Activated B cell treated with CpG ODN at 0.5 μM for 24 hours (primary cell): ENCODE results near the gene DNAH17. TPM values are rescaled to one million over a fixed set of nuclear protein-coding genes. Genes with fewer than 3 reads are reported as not detected.

ENCODE experiments used
- ATAC-seq: fragments of 200-7000 bp; cut with Tn5 transposase; one replicate; pipeline ENCODE4 v1.10.0; 2021; ENCODE audit warnings: low read depth, mild to moderate bottlenecking, moderate library complexity
- CTCF ChIA-PET: fragments of 350-600 bp; sonication (Branson Sonifier 250); formaldehyde crosslinking; loops from one replicate; lab custom pipeline; 2021; ENCODE audit warnings: antibody characterized with exemption; lab: Charles Lee
- POLR2A ChIA-PET: fragments of 350-600 bp; sonication (Branson Sonifier 250); formaldehyde crosslinking; loops from one replicate; lab custom pipeline; 2021; ENCODE audit warnings: antibody characterized with exemption; lab: Charles Lee
- DNase-seq: peaks from one replicate; pipeline ENCODE4 v3.0.0; 2022
- H3K27ac Mint-ChIP-seq: one replicate; pipeline ENCODE4 v1.8.0; 2020; ENCODE audit warnings: mixed read lengths
- H3K27me3 Mint-ChIP-seq: one replicate; pipeline ENCODE4 v1.8.0; 2021; ENCODE audit warnings: mixed read lengths
- H3K36me3 Mint-ChIP-seq: one replicate; pipeline ENCODE4 v1.8.0; 2021; ENCODE audit warnings: low read depth, mixed read lengths
- H3K4me1 Mint-ChIP-seq: one replicate; pipeline ENCODE4 v1.8.0; 2021; ENCODE audit warnings: mixed read lengths
- H3K4me3 Mint-ChIP-seq: one replicate; pipeline ENCODE4 v1.8.0; 2020; ENCODE audit warnings: mild to moderate bottlenecking, mixed read lengths
- H3K9me3 Mint-ChIP-seq: one replicate; pipeline ENCODE4 v1.8.0; 2020; ENCODE audit warnings: mixed read lengths
- intact Hi-C: fragments of 100-400 bp; cut with micrococcal nuclease; formaldehyde crosslinking; loops from one replicate; pipeline ENCODE4 v1.15.1; 2024
- total RNA-seq: library from RNA; stranded (reverse); gene quantifications from 2 replicates; pipeline ENCODE4 v1.2.3, GENCODE V29; 2022
- TF ChIP-seq, protein P1 (sequence below): fragments of 200-600 bp; IDR thresholded peaks from one replicate; pipeline ENCODE4 v1.8.0; 2022; ENCODE audit warnings: antibody characterized with exemption, mild to moderate bottlenecking

DNAH17 gene
- total RNA-seq, 1 donor from 2014 or later: 0.13 TPM

DNA sequence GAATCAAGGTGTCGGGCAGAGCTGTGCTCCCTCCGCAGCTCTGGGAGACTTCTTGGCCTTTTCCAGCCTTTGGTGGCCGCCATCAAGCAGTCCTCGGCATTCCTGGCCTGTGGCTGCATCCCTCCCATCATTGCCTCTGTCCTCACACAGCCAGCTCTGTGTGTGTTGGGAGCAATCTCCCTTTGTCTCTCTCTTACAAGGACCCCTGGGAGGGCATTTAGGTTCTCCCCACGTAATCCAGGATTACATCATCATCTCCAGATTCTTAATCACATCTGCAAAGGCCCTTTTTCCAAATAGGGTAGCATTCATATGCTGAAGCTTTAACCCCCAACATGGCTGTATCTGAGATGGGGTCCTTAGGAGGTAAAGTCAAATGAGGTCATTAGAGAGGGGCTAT lies 4.1 kb upstream of the DNAH17 start:
- ChIA-PET CTCF (no interaction called here), POLR2A (no interaction called here)
- Mint-ChIP-seq H3K9me3 (no peaks in the 10 kb centered on the region), H3K4me3 (no peak overlapping the region), H3K27me3 (peaks cover 6% of the 10 kb centered on the region), H3K36me3 (no peaks in the 10 kb centered on the region), H3K4me1 (peaks cover 6% of the 10 kb centered on the region), H3K27ac (no peak overlapping the region)
- DNase-seq (no peak), ATAC-seq (no peak)
- intact Hi-C loops: no loop called here
- TF ChIP-seq, protein P1, sequence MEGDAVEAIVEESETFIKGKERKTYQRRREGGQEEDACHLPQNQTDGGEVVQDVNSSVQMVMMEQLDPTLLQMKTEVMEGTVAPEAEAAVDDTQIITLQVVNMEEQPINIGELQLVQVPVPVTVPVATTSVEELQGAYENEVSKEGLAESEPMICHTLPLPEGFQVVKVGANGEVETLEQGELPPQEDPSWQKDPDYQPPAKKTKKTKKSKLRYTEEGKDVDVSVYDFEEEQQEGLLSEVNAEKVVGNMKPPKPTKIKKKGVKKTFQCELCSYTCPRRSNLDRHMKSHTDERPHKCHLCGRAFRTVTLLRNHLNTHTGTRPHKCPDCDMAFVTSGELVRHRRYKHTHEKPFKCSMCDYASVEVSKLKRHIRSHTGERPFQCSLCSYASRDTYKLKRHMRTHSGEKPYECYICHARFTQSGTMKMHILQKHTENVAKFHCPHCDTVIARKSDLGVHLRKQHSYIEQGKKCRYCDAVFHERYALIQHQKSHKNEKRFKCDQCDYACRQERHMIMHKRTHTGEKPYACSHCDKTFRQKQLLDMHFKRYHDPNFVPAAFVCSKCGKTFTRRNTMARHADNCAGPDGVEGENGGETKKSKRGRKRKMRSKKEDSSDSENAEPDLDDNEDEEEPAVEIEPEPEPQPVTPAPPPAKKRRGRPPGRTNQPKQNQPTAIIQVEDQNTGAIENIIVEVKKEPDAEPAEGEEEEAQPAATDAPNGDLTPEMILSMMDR: no peak

DNA sequence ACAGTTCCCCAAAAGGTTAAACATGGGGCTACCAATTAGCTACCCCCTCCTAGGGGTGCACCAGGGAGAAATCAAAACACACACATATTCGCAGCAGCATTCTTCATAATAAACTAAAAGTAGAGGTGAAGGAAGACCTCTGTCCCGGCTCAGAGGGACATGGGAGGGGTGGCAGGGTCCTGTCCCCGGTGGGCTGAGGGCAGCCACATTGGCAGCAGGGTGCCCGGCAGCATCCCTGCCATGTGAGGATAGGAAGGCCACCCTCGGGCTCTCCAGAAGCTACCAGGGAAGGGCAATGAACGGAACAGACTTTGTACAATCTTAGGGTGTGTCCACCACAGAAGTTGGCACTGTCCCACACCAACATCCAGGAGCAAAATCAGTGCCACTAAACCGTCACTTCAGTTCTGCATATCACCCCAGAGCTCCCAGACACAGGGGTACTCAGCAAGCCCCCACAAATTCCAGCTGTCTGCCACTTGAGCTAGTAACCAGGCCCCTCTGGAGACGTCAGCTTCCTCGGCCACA lies 3.1 kb upstream of the DNAH17 start:
- intact Hi-C loops: no loop called here
- CTCF ChIA-PET: no interaction called here

DNA sequence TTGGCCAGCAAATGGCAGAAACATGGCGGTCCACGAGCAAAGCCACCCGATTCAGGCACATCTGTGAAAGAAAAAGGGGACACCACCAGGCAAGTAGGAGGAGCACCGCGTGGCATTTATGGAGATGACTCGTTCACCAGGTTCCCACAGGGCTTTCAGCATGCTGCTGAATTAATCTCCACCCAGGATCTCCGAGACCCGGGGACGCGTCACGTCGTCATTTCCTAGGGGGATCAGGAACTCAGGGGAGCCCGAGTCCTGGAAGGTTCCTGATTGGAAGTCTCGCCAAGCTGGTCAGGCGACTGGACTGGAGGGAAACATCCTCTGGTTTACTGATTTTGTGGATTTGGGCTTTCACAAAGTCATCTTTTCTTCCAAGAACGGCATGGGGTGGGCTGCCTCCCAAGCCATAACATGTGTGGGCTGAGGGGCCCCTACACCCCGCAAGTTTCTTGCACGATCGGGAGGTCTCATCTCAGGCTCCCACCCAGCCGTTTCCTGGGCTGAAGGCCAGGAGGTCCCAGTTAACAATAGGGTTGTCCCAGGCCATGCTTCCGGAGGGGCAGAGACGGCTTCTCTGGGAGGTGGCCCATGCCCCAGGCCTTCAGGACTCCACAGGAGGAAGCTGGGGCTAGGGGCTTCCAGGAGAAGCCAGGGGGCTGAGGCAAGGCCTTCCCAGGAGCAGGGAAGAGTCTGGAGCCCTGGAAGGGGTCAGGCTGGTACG lies 645 bp downstream of the DNAH17 start:
- no peak overlapping the region for H3K4me3 Mint-ChIP-seq
- no peaks in the 10 kb centered on the region for H3K27me3 Mint-ChIP-seq
- no peak for DNase-seq
- no peak for ATAC-seq
- POLR2A ChIA-PET: no interaction called here
- no peaks in the 10 kb centered on the region for H3K36me3 Mint-ChIP-seq
- H3K27ac Mint-ChIP-seq: no peak overlapping the region
- CTCF ChIA-PET: no interaction called here
- H3K9me3 Mint-ChIP-seq: no peaks in the 10 kb centered on the region
- intact Hi-C loops: no loop called here
- TF ChIP-seq, protein P1: no peak
- H3K4me1 Mint-ChIP-seq: peaks cover 14% of the 10 kb centered on the region

More for the DNA sequence above, 3.1 kb upstream of the DNAH17 start:
- no peaks in the 10 kb centered on the region for H3K9me3 Mint-ChIP-seq
- H3K4me1 Mint-ChIP-seq: peaks cover 6% of the 10 kb centered on the region
- H3K36me3 Mint-ChIP-seq: no peaks in the 10 kb centered on the region
- H3K27me3 Mint-ChIP-seq: peaks cover 3% of the 10 kb centered on the region
- POLR2A ChIA-PET: no interaction called here
- no peak overlapping the region for H3K27ac Mint-ChIP-seq
- no peak overlapping the region for H3K4me3 Mint-ChIP-seq
- TF ChIP-seq, protein P1: no peak
- DNase-seq: no peak
- no peak for ATAC-seq

DNA sequence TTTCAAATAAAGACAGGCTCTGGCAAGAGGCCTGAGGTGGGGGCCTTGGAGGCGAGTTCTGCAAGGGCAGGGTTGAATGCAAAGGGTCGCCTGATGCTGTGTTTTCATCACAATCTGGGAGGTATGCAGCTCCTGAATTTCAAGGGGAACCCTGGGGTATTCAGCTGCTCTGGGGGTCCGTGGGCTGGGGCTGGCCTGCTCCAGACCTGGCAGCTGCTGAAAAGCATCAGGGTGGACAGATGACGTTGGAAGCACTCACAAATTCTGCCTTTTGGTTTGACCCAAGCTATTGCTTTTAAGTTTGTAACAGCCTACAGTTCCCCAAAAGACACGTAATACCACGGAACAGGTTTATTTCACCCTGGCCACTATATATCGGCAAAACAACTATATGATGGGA lies 1.3 kb downstream of the DNAH17 start:
- H3K36me3 Mint-ChIP-seq: no peaks in the 10 kb centered on the region
- ATAC-seq: no peak
- H3K27ac Mint-ChIP-seq: no peak overlapping the region
- H3K4me3 Mint-ChIP-seq: no peak overlapping the region
- ChIA-PET POLR2A (no interaction called here), CTCF (no interaction called here)
- H3K4me1 Mint-ChIP-seq: peaks cover 17% of the 10 kb centered on the region
- DNase-seq: no peak
- H3K9me3 Mint-ChIP-seq: no peaks in the 10 kb centered on the region
- TF ChIP-seq, protein P1: no peak
- intact Hi-C loops: no loop called here
- no peaks in the 10 kb centered on the region for H3K27me3 Mint-ChIP-seq

DNA sequence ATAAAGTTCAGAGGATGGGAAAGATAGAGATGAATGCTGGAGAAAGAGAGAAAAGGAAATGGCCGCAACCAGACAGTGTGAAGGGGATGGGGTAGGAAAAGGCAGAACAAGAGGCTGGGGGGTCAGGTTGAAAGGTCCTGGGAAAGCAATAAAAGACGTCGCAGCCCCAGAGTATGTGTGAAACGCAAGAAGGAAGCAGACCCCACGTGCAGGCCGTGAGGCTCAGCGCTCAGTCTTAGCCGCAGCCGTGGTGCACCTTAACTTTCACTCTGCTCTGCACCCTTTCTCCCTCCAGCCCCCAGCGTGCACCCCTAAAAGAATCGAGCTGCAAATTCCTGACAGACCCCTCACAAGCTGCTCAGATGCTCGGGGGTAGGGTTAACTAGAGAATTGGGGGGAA lies 1.9 kb downstream of the DNAH17 start:
- ATAC-seq: no peak
- intact Hi-C loops: no loop called here
- ChIA-PET CTCF (no interaction called here), POLR2A (no interaction called here)
- DNase-seq: no peak
- Mint-ChIP-seq H3K4me3 (no peak overlapping the region), H3K27ac (no peak overlapping the region), H3K36me3 (no peaks in the 10 kb centered on the region), H3K9me3 (no peaks in the 10 kb centered on the region), H3K4me1 (peaks cover 17% of the 10 kb centered on the region), H3K27me3 (no peaks in the 10 kb centered on the region)
- TF ChIP-seq, protein P1: no peak
